ENCODE measurements around the gene FRAS1. TPM values are rescaled to one million over a fixed set of nuclear protein-coding genes. Genes with fewer than 3 reads are reported as not detected.
A peak's percentile ranks its signal among the peaks of the same experiment; 100 is the strongest.

Gene FRAS1
- total RNA-seq, 2 experiments from 2014 or later = 0.04 to 0.24 TPM

GRCh38 chr4:78040431-78040830, 16.7 kb upstream of the FRAS1 start:
- Mint-ChIP-seq H3K36me3 (no peaks in the 10 kb centered on the region), H3K4me3 (no peak overlapping the region), H3K27me3 (peaks cover 4% of the 10 kb centered on the region), H3K9me3 (peaks cover 3% of the 10 kb centered on the region), H3K27ac (no peak overlapping the region), H3K4me1 (no peaks in the 10 kb centered on the region)
- no peak for DNase-seq

GRCh38 chr4:78047366-78047765, 9.8 kb upstream of the FRAS1 start:
- DNase-seq = no peak
- H3K27me3 Mint-ChIP-seq = peaks cover 11% of the 10 kb centered on the region
- H3K4me1 Mint-ChIP-seq = no peaks in the 10 kb centered on the region
- H3K4me3 Mint-ChIP-seq = no peak overlapping the region
- no peak overlapping the region for H3K27ac Mint-ChIP-seq
- no peaks in the 10 kb centered on the region for H3K9me3 Mint-ChIP-seq
- H3K36me3 Mint-ChIP-seq = no peaks in the 10 kb centered on the region

- H3K36me3 Mint-ChIP-seq = no peaks in the 10 kb centered on the region
- H3K4me3 Mint-ChIP-seq = peak overlapping the region; percentile 82
- H3K9me3 Mint-ChIP-seq = no peaks in the 10 kb centered on the region
- peaks cover 24% of the 10 kb centered on the region for H3K4me1 Mint-ChIP-seq
- H3K27ac Mint-ChIP-seq = no peak overlapping the region
- peaks cover 65% of the 10 kb centered on the region for H3K27me3 Mint-ChIP-seq
- peak; percentile 39 for DNase-seq
These were observed 626 bp upstream of the FRAS1 start for GRCh38 chr4:78056265-78057129.

- DNase-seq = peak; percentile 49
- peaks cover 72% of the 10 kb centered on the region for H3K27me3 Mint-ChIP-seq
- H3K4me3 Mint-ChIP-seq = peak overlapping the region; percentile 82
- no peaks in the 10 kb centered on the region for H3K36me3 Mint-ChIP-seq
- no peak overlapping the region for H3K27ac Mint-ChIP-seq
- no peaks in the 10 kb centered on the region for H3K9me3 Mint-ChIP-seq
- H3K4me1 Mint-ChIP-seq = peaks cover 31% of the 10 kb centered on the region
These were observed 752 bp downstream of the FRAS1 start for GRCh38 chr4:78057600-78058550.

- peak; percentile 9 for DNase-seq
- peaks cover 79% of the 10 kb centered on the region for H3K27me3 Mint-ChIP-seq
- H3K4me1 Mint-ChIP-seq = peaks cover 31% of the 10 kb centered on the region
These were observed 1.7 kb downstream of the FRAS1 start for GRCh38 chr4:78058591-78059523.

GRCh38 chr4:78059524-78059889, 2.4 kb downstream of the FRAS1 start:
- Mint-ChIP-seq H3K27me3 (peaks cover 81% of the 10 kb centered on the region), H3K4me1 (peaks cover 31% of the 10 kb centered on the region), H3K27ac (no peak overlapping the region), H3K36me3 (no peaks in the 10 kb centered on the region), H3K9me3 (no peaks in the 10 kb centered on the region), H3K4me3 (peak overlapping the region; percentile 82)
- DNase-seq = peak; percentile 16

More at GRCh38 chr4:78058591-78059523, 1.7 kb downstream of the FRAS1 start:
- no peaks in the 10 kb centered on the region for H3K36me3 Mint-ChIP-seq
- H3K9me3 Mint-ChIP-seq = no peaks in the 10 kb centered on the region
- peak overlapping the region; percentile 82 for H3K4me3 Mint-ChIP-seq
- no peak overlapping the region for H3K27ac Mint-ChIP-seq

GRCh38 chr4:78059938-78060337, 2.8 kb downstream of the FRAS1 start:
- Mint-ChIP-seq H3K27me3 (peaks cover 84% of the 10 kb centered on the region), H3K4me3 (no peak overlapping the region), H3K9me3 (no peaks in the 10 kb centered on the region), H3K4me1 (peaks cover 31% of the 10 kb centered on the region), H3K27ac (no peak overlapping the region), H3K36me3 (no peaks in the 10 kb centered on the region)
- DNase-seq = no peak

GRCh38 chr4:78061939-78062570, 4.9 kb downstream of the FRAS1 start:
- Mint-ChIP-seq H3K4me1 (peaks cover 24% of the 10 kb centered on the region), H3K27ac (no peak overlapping the region), H3K36me3 (no peaks in the 10 kb centered on the region), H3K27me3 (peaks cover 86% of the 10 kb centered on the region), H3K4me3 (no peak overlapping the region), H3K9me3 (no peaks in the 10 kb centered on the region)
- DNase-seq = no peak

GRCh38 chr4:78065508-78066192, 8.5 kb downstream of the FRAS1 start:
- Mint-ChIP-seq H3K27ac (no peak overlapping the region), H3K27me3 (peaks cover 71% of the 10 kb centered on the region), H3K9me3 (no peaks in the 10 kb centered on the region), H3K4me1 (peaks cover 7% of the 10 kb centered on the region), H3K36me3 (no peaks in the 10 kb centered on the region), H3K4me3 (no peak overlapping the region)
- DNase-seq = no peak

GRCh38 chr4:78068481-78068880, 11.4 kb downstream of the FRAS1 start:
- no peak overlapping the region for H3K4me3 Mint-ChIP-seq
- peaks cover 60% of the 10 kb centered on the region for H3K27me3 Mint-ChIP-seq
- no peak overlapping the region for H3K27ac Mint-ChIP-seq
- DNase-seq = no peak
- H3K9me3 Mint-ChIP-seq = no peaks in the 10 kb centered on the region
- no peaks in the 10 kb centered on the region for H3K4me1 Mint-ChIP-seq
- no peaks in the 10 kb centered on the region for H3K36me3 Mint-ChIP-seq

- H3K27ac Mint-ChIP-seq = no peak overlapping the region
- peaks cover 66% of the 10 kb centered on the region for H3K27me3 Mint-ChIP-seq
- no peaks in the 10 kb centered on the region for H3K36me3 Mint-ChIP-seq
These were observed 12.2 kb downstream of the FRAS1 start for GRCh38 chr4:78069319-78069718.

GRCh38 chr4:78069859-78070258, 12.7 kb downstream of the FRAS1 start:
- Mint-ChIP-seq H3K27me3 (peaks cover 67% of the 10 kb centered on the region), H3K36me3 (no peaks in the 10 kb centered on the region), H3K4me1 (no peaks in the 10 kb centered on the region), H3K4me3 (no peak overlapping the region), H3K27ac (no peak overlapping the region), H3K9me3 (no peaks in the 10 kb centered on the region)
- DNase-seq = no peak

More at GRCh38 chr4:78069319-78069718, 12.2 kb downstream of the FRAS1 start:
- Mint-ChIP-seq H3K4me1 (no peaks in the 10 kb centered on the region), H3K4me3 (no peak overlapping the region), H3K9me3 (no peaks in the 10 kb centered on the region)
- no peak for DNase-seq

- H3K27ac Mint-ChIP-seq = no peak overlapping the region
- H3K4me3 Mint-ChIP-seq = no peak overlapping the region
- H3K4me1 Mint-ChIP-seq = no peaks in the 10 kb centered on the region
- DNase-seq = no peak
- H3K9me3 Mint-ChIP-seq = no peaks in the 10 kb centered on the region
- H3K36me3 Mint-ChIP-seq = no peaks in the 10 kb centered on the region
- H3K27me3 Mint-ChIP-seq = peaks cover 69% of the 10 kb centered on the region
These were observed 13.7 kb downstream of the FRAS1 start for GRCh38 chr4:78070731-78071282.
